Kidney epithelial cell (primary cell): ENCODE measurements around the gene PSEN1. TPM values are rescaled to one million over a fixed set of nuclear protein-coding genes. Genes with fewer than 3 reads are reported as not detected.
"Not testable (repeated sequence)": the region's sequence is repeated elsewhere in the genome, so short reads cannot be mapped to it uniquely, and the experiment has no call there.

Source experiments
- DNase-seq: peaks from one replicate; pipeline ENCODE4 v3.0.0-alpha.2; 2010; ENCODE audit warnings: low read depth
- H3K27me3 ChIP-seq: 2 replicates; pipeline ENCODE4 v1.6.0; 2011; ENCODE audit warnings: low read length; ENCODE audit not compliant: control insufficient read depth, insufficient read depth
- H3K36me3 ChIP-seq: 2 replicates; pipeline ENCODE4 v1.5.1; 2011; ENCODE audit warnings: low read length; ENCODE audit not compliant: control insufficient read depth, insufficient read depth
- H3K4me3 ChIP-seq: 2 replicates; pipeline ENCODE4 v1.5.1; 2011; ENCODE audit warnings: low read depth, mild to moderate bottlenecking, control low read depth, low read length
- CTCF ChIP-seq: IDR thresholded peaks from 2 replicates; pipeline ENCODE4 v1.5.1; 2011; ENCODE audit warnings: mild to moderate bottlenecking, moderate library complexity, low read length, control low read depth, inconsistent platforms; ENCODE audit not compliant: insufficient read depth, poor library complexity, severe bottlenecking
- total RNA-seq: library from RNA; depleted of rRNA; stranded (reverse); fragments of >200 nt; gene quantifications from 2 replicates; pipeline ENCODE4 v1.2.3, GENCODE V29; 2015

Gene PSEN1
- total RNA-seq, 1 donor from 2014 or later, result 73.6 TPM

DNA sequence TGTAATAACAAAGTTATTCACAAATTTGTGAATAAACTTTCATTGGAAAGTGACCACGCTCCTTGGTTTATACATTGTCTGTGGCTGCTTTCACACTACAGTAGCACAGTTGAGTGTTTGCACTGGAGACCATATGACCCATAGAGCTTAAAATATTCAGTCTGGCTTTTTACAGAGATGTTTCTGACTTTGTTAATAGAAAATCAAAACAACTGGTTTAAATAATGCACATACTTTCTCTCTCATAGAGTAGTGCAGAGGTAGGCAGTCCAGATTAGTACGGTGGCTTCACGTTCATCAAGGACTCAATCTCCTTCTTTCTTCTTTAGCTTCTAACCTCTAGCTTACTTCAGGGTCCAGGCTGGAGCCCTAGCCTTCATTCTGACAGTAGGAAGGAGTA lies 36.2 kb downstream of the PSEN1 start:
- Histone ChIP-seq H3K4me3 (no peak overlapping the region), H3K27me3 (no peaks in the 10 kb centered on the region), H3K36me3 (peaks cover 1% of the 10 kb centered on the region)
- TF ChIP-seq CTCF, result no peak
- no peak for DNase-seq

DNA sequence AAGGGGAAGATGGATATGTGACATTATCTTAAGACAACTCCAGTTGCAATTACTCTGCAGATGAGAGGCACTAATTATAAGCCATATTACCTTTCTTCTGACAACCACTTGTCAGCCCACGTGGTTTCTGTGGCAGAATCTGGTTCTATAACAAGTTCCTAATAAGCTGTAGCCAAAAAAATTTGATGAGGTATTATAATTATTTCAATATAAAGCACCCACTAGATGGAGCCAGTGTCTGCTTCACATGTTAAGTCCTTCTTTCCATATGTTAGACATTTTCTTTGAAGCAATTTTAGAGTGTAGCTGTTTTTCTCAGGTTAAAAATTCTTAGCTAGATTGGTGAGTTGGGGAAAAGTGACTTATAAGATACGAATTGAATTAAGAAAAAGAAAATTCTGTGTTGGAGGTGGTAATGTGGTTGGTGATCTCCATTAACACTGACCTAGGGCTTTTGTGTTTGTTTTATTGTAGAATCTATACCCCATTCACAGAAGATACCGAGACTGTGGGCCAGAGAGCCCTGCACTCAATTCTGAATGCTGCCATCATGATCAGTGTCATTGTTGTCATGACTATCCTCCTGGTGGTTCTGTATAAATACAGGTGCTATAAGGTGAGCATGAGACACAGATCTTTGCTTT lies 36.9 kb downstream of the PSEN1 start:
- peak; percentile 10 for DNase-seq
- TF ChIP-seq CTCF, result peak; percentile 50
- Histone ChIP-seq H3K36me3 (peaks cover 1% of the 10 kb centered on the region), H3K27me3 (no peaks in the 10 kb centered on the region), H3K4me3 (no peak overlapping the region)

- Histone ChIP-seq H3K27me3 (no peaks in the 10 kb centered on the region), H3K4me3 (no peak overlapping the region), H3K36me3 (no peaks in the 10 kb centered on the region)
- no peak for DNase-seq
- TF ChIP-seq CTCF, result no peak
Measured at GRCh38 chr14:73176685-73177084, 40.4 kb downstream of the PSEN1 start.

- DNase-seq, result peak; percentile 7
- H3K27me3 ChIP-seq, result no peaks in the 10 kb centered on the region
- H3K4me3 ChIP-seq, result no peak overlapping the region
- TF ChIP-seq CTCF, result no peak
- no peaks in the 10 kb centered on the region for H3K36me3 ChIP-seq
Measured at GRCh38 chr14:73180385-73180805, 44.1 kb downstream of the PSEN1 start.

DNA sequence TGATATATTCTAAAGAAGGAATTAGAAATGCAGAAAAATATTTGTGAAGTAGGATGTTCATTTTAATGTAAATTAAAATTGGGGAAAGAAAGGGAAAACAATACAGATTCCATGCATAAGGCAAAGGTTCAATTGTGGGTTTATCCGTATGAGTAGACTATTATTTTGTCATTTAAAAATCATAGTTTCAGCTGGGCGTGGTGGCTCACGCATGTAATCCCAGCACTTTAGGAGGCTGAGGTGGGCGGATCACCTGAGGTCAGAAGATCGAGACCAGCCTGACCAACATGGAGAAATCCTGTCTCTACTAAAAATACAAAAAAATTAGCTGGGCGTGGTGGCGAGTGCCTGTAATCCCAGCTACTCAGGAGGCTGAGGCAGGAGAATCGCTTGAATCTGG lies 44.7 kb downstream of the PSEN1 start:
- not testable (repeated sequence) for H3K27me3 ChIP-seq, H3K4me3 ChIP-seq, DNase-seq, H3K36me3 ChIP-seq

GRCh38 chr14:73188501-73188911 lies 52.2 kb downstream of the PSEN1 start:
- no peaks in the 10 kb centered on the region for H3K27me3 ChIP-seq
- H3K36me3 ChIP-seq, result peaks cover 3% of the 10 kb centered on the region
- no peak for TF ChIP-seq CTCF
- no peak overlapping the region for H3K4me3 ChIP-seq
- DNase-seq, result no peak
